LNCAP (cell line): ENCODE results near the gene JPH4.

Source experiments
- CTCF ChIP-seq: fragments of 450-650 bp; IDR thresholded peaks from 2 replicates; pipeline ENCODE4 v1.5.1; 2017; ENCODE audit warnings: mild to moderate bottlenecking

JPH4 gene

DNA sequence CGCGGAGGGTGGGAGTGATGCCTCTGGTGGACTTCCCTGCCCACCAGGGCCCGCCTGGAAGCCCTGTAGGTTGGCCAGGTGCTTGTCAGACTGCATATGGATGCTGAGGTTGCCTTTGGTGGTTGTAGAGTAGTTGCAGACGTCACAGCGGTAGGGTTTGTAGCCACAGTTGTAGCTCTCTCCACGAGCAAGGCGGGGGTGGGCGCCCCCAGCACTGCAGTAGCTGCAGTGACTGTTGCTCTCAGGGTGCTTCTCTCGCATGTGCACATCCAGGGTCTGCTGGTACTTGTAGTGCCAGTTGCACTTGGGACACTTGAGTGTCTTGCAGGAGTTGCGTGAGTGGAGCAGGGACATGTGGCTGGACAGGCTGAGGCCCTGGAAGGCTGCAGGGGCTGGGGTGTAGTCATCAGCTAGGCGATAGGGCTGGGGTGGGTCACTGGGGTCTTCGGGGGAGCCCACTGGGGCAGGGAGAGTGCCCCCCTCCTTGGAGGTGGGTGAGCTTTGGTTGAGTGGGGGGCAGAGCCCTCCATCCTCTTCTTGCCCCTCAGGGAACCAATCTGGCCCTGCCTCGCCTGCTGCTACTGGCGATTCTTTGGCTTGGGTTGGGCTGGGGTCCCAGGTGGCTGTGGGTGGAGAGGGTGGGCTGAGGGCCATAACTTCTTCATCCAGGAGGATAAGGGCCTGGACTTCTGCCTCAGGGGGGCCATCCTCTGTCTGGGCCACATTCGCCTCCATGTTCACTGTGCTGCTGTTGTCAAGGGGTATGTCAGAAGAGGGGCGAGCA, 44.7 kb downstream of the JPH4 start:
- TF ChIP-seq CTCF: no peak

GRCh38 chr14:23532658-23533057, 45.9 kb downstream of the JPH4 start:
- TF ChIP-seq CTCF: no peak

- TF ChIP-seq CTCF: no peak
These were observed 47.2 kb downstream of the JPH4 start for GRCh38 chr14:23531391-23531790.

DNA sequence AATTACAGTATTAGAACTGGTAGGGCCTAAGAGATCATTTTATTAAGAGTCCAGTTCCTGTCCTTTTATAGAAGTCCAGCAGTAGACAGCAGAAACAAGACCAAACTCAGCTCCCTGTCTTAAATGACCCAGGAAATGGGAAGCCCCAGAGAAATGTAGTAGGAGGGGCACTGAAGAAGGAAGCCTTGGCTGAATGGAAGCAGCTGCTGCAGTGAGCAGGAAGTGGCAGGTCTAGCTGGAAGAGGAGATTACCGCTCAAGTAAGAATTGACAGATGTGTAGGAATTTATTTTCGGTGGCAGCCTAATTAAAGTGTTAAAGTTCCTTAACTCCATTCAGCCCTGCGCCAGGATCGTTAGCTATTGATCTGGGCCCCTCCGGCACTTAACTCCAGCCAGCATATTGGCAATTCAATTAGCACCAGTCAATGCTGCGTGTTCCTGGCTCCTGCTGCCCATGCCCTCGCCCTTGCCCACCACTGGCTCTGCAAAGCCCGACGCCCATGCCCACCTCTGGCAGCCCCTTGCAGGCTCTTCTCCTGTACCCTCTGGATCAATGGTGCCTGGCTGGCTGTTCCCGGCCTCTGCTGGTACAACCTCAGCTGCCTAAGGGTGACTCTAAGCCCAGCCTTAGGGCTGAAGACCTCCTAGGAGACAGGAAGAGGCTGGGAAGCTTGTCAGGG, 48.1 kb downstream of the JPH4 start:
- TF ChIP-seq CTCF: no peak

DNA sequence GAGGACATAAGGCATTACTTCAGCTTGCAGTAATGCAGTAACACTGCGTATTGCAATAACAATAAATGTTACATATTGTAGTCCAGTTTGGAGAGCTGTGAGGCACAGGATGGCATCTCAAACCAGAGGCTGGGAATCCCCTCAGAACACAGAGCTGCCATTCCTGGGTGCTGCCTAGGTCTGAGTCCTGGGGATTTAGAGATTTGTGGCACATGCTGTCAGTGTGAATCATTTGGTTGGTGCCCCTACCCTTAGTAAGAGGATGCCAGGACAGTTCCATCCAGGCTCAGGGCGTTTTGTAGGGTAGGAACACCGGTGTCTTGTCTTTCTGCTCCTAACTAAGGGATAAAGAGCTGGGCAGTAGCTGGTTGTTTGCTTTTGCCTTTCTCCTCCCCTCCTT, 49.6 kb downstream of the JPH4 start:
- no peak for TF ChIP-seq CTCF

DNA sequence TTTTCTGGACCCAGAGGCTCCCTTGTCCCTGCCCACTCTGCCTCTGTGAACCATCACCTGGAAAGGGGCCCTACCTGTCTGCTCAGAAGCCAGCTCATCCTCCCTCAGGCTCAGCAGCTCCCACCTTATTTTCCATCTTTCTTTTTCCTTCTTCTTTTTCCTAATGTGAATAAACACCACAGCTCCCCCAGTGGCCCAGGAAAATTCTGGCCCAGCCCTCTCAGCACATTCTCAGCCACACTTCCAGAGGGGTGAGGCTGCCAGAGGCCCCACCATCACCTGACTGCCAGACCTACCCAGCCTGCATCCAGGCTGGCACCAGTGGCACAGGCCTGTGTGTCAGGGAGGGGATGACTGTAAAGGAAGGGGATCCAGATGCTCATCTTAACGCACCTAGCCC, 50.0 kb downstream of the JPH4 start:
- peak; percentile 30 for TF ChIP-seq CTCF

DNA sequence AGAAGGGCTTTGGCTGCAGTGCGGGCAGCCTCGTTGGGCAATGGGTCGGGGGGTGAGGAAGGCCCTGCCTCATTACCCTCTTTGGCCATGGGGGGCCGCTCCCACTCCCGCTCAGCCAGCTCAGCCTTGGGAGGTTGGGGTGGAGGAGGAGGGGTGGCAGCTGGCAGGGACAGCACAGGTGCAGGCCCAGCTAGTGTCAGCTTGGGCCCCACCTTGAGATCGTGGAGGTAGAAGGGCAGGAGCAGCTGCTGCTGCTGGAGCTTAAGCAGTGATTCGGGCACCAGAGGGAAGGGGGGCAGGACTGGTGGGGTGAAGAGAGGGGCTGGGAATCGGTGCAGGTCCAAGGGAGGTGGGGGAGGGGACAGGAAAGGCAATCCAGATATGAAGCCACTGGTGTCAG, 53.0 kb downstream of the JPH4 start:
- TF ChIP-seq CTCF: no peak
